Vagina (tissue), 2 donors: ENCODE data around the gene STK39. TPM values are rescaled to one million over a fixed set of nuclear protein-coding genes. Genes with fewer than 3 reads are reported as not detected.
"Not testable (repeated sequence)": the region's sequence is repeated elsewhere in the genome, so short reads cannot be mapped to it uniquely, and the experiment has no call there.

Source experiments
- DNase-seq, 2 donors: peaks; one replicate each; pipeline ENCODE4 v3.0.0-alpha.2; 2017; ENCODE audit errors: extremely low spot score in 2 of 2
- H3K27ac ChIP-seq: fragments of 200-600 bp; sonication (generic); one replicate; pipeline ENCODE4 v1.5.1; 2019
- H3K27me3 ChIP-seq: fragments of 200-600 bp; sonication (generic); one replicate; pipeline ENCODE4 v1.5.1; 2019
- H3K36me3 ChIP-seq, 2 donors: fragments of 200-600 bp; sonication (generic); one replicate each; pipeline ENCODE4 v1.5.1; 2017 to 2019
- H3K4me1 ChIP-seq: fragments of 200-600 bp; sonication (generic); one replicate; pipeline ENCODE4 v1.5.1; 2019
- H3K4me3 ChIP-seq, 2 donors: fragments of 200-600 bp; sonication (generic); 1 replicate in 1 of 2; 2 replicates in 1 of 2; pipeline ENCODE4 v1.5.1; 2016 to 2019
- H3K9me3 ChIP-seq: fragments of 200-600 bp; sonication (generic); one replicate; pipeline ENCODE4 v1.5.1; 2019
- POLR2A ChIP-seq, 2 donors: fragments of 450-650 bp; IDR thresholded peaks; one replicate each; pipeline ENCODE4 v1.6.1; 2017; ENCODE audit warnings: antibody characterized with exemption in 2 of 2, mild to moderate bottlenecking in 2 of 2, moderate library complexity in 2 of 2
- POLR2AphosphoS5 ChIP-seq, 2 donors: sonication (generic); formaldehyde crosslinking; IDR thresholded peaks; one replicate each; pipeline ENCODE4 v1.9.0; 2017; ENCODE audit warnings: antibody characterized with exemption in 2 of 2, mild to moderate bottlenecking in 2 of 2, low read depth in 1 of 2; ENCODE audit not compliant: insufficient read depth in 1 of 2
- intact Hi-C: fragments of 100-400 bp; cut with DNase I; formaldehyde crosslinking; loops from one replicate; pipeline ENCODE4 v1.15.1; 2023
- total RNA-seq: library from RNA; depleted of rRNA; stranded (reverse); fragments of >200 nt; gene quantifications from one replicate; pipeline ENCODE4 v1.2.3, GENCODE V29; 2016
- TF ChIP-seq, protein P1 (sequence below), 3 experiments: fragments of 450-650 bp in 2 of 3; fragments of 200-600 bp in 1 of 3; sonication (generic) in 1 of 3; IDR thresholded peaks; one replicate each; pipeline ENCODE4 v1.5.1; 2017 to 2019; ENCODE audit warnings: antibody characterized with exemption in 3 of 3, mild to moderate bottlenecking in 2 of 3, moderate library complexity in 2 of 3

Gene STK39
- total RNA-seq, 1 donor from 2014 or later: 15.5 TPM

DNA sequence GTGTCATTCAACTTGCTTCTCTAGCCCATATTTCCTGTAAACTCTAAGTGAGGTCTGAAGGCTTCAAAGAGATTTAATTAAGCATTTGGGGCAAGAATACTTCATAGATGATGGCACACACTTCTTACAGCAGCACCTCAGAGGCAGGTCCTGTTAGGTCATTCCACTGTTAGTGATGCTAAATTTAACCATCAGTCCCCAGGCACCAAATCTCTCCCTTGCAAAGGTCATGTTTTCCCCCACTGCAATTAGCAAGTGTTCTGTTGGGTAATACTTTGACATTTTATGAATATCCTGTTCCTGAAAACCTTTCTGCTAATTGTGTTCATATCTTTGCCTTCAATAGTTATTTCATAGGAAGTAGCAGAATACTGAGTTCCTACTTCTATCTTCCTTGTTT is 117.0 kb downstream of the STK39 start:
- Histone ChIP-seq H3K36me3 (peaks cover 0 to 20% of the 10 kb centered on the region in 2 donors), H3K4me1 (no peaks in the 10 kb centered on the region), H3K4me3 (no peak overlapping the region), H3K9me3 (no peaks in the 10 kb centered on the region), H3K27me3 (no peaks in the 10 kb centered on the region), H3K27ac (no peak overlapping the region)
- no peak for TF ChIP-seq POLR2A (IDR thresholded peaks at IDR 0.05)
- TF ChIP-seq POLR2AphosphoS5 (IDR thresholded peaks at IDR 0.05; ENCODE audit: insufficient read depth in 1 of 2, low read depth in 1 of 2): no peak
- TF ChIP-seq, protein P1, sequence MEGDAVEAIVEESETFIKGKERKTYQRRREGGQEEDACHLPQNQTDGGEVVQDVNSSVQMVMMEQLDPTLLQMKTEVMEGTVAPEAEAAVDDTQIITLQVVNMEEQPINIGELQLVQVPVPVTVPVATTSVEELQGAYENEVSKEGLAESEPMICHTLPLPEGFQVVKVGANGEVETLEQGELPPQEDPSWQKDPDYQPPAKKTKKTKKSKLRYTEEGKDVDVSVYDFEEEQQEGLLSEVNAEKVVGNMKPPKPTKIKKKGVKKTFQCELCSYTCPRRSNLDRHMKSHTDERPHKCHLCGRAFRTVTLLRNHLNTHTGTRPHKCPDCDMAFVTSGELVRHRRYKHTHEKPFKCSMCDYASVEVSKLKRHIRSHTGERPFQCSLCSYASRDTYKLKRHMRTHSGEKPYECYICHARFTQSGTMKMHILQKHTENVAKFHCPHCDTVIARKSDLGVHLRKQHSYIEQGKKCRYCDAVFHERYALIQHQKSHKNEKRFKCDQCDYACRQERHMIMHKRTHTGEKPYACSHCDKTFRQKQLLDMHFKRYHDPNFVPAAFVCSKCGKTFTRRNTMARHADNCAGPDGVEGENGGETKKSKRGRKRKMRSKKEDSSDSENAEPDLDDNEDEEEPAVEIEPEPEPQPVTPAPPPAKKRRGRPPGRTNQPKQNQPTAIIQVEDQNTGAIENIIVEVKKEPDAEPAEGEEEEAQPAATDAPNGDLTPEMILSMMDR (IDR thresholded peaks at IDR 0.05): no peak
- no peak for DNase-seq
- intact Hi-C loops: no loop called here

DNA sequence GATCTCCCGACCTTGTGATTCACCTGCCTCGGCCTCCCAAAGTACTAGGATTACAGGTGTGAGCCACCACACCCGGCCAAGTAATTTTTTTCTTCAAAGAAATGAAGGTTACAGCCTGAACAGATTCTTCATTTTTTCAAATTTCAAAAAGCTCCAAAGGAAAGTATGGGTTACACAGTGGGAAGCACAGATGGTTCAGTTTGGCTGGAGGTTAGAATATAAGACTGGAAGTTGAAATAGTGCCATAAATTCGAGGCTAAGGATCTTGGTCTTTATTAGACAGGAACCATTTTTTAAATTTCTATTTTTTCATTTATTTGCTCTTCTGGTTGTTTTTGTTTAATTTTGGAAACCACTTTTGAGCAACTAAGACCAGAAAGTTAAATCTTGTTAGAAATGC is 120.0 kb downstream of the STK39 start:
- Histone ChIP-seq H3K4me1 (no peaks in the 10 kb centered on the region), H3K27me3 (no peaks in the 10 kb centered on the region), H3K9me3 (no peaks in the 10 kb centered on the region), H3K4me3 (no peak overlapping the region), H3K27ac (no peak overlapping the region), H3K36me3 (peaks cover 0 to 10% of the 10 kb centered on the region in 2 donors)
- intact Hi-C loops: no loop called here
- TF ChIP-seq POLR2A (IDR thresholded peaks at IDR 0.05): no peak
- TF ChIP-seq POLR2AphosphoS5 (IDR thresholded peaks at IDR 0.05; ENCODE audit: insufficient read depth in 1 of 2, low read depth in 1 of 2): no peak
- TF ChIP-seq, protein P1 (IDR thresholded peaks at IDR 0.05): no peak
- no peak for DNase-seq

DNA sequence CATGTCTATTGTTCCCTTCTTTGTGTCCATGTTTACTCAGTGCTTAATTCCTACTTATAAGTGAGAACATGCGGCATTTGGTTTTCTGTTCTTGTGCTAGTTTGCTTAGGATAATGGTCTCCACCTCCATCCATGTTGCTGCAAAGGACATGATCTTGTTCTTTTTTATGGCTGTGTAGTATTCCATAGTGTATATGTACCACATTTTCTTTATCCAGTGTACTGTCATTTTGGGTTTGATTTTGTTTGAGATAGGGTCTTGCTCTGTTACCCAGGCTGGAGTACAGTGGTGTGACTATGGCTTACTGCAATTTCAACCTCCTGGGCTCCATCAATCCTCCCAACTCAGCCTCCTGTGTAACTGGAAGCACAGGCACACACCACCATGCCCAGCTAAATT is 125.2 kb downstream of the STK39 start:
- H3K9me3 ChIP-seq, DNase-seq, H3K27me3 ChIP-seq, H3K4me3 ChIP-seq, intact Hi-C loops, H3K4me1 ChIP-seq, H3K27ac ChIP-seq: not testable (repeated sequence)
- H3K36me3 ChIP-seq: peaks cover 0 to 11% of the 10 kb centered on the region in 2 donors

DNA sequence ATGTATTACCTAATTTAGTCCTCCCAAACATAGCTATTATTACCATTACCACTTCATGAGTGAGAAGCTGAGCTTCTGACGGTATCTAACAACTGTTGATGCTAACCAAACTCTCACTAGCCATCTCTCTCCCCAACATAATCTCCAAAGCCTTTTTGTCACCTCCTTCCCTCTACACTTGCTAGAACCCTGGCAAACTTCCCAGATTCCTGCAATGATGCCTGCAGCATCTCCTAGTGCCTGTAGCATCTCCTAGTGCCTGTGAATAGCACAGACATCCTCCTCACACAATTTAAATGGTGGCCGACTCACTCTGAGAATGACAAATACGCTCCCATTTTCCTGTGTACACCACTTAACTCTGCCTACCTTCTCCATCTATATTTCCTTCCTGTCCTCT is 126.7 kb downstream of the STK39 start:
- Histone ChIP-seq H3K4me1 (peaks cover 7% of the 10 kb centered on the region), H3K36me3 (peaks cover 0 to 3% of the 10 kb centered on the region in 2 donors), H3K4me3 (no peak overlapping the region), H3K9me3 (no peaks in the 10 kb centered on the region), H3K27ac (no peak overlapping the region), H3K27me3 (no peaks in the 10 kb centered on the region)
- no peak for DNase-seq
- intact Hi-C loops: no loop called here
- TF ChIP-seq, protein P1 (IDR thresholded peaks at IDR 0.05): no peak
- TF ChIP-seq POLR2AphosphoS5 (IDR thresholded peaks at IDR 0.05; ENCODE audit: insufficient read depth in 1 of 2, low read depth in 1 of 2) (no peak), POLR2A (IDR thresholded peaks at IDR 0.05) (no peak)

DNA sequence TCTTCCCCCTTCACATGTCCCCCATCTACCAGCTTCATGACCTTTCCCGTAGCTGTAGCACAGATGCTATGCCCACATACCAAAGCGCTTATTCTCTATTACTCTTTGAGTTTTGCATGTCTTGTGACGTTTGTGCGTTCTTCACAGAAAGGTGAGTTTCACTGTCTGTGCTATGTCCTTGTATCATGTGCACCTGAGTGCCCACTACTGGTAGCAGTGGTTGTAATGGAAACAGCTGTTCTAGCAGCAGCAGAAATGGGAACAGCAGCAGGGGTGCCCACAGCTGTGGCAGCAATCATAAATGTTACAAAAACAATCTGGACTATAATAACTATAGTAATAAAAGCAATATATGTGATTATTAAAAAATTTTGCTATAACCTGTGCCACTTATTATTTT is 127.1 kb downstream of the STK39 start:
- H3K4me3 ChIP-seq: no peak overlapping the region
- peaks cover 0 to 3% of the 10 kb centered on the region in 2 donors for H3K36me3 ChIP-seq
- intact Hi-C loops: no loop called here
- H3K4me1 ChIP-seq: peaks cover 7% of the 10 kb centered on the region
- no peaks in the 10 kb centered on the region for H3K27me3 ChIP-seq
- TF ChIP-seq, protein P1 (IDR thresholded peaks at IDR 0.05): no peak
- TF ChIP-seq POLR2A (IDR thresholded peaks at IDR 0.05) (no peak), POLR2AphosphoS5 (IDR thresholded peaks at IDR 0.05; ENCODE audit: insufficient read depth in 1 of 2, low read depth in 1 of 2) (no peak)
- no peaks in the 10 kb centered on the region for H3K9me3 ChIP-seq
- no peak overlapping the region for H3K27ac ChIP-seq
- no peak for DNase-seq
